NOMO-1 treated with DMSO at 0.1 percent for 48 hours (cell line): Measurements from ENCODE around the gene RWDD4.
"Not testable (repeated sequence)": the region's sequence is repeated elsewhere in the genome, so short reads cannot be mapped to it uniquely, and the experiment has no call there.

Source experiments
- DNase-seq: peaks from one replicate; lab custom pipeline; 2025; ENCODE audit not compliant: unreplicated experiment; lab: John Stamatoyannopoulos, UW

Gene RWDD4

DNA sequence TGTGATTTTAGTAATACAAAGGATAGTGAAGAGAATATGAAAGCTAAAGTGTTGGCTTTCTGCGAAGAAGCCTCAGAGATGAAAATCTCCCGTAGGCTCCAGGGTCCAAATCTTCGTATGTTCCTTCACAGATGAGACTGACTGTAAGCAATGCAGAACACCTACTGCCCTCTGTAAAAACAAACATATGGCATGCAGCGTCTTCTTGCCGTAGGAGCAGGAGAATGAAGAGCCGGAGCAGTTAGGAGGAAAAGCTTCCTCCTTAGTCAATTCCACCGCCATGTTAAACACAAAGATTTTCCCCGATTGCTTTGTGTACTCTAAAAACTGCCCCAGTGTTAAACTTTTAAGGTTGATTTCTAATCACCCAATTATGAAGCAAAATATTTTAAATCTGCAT is 22.5 kb downstream of the RWDD4 start:
- no peak for DNase-seq

DNA sequence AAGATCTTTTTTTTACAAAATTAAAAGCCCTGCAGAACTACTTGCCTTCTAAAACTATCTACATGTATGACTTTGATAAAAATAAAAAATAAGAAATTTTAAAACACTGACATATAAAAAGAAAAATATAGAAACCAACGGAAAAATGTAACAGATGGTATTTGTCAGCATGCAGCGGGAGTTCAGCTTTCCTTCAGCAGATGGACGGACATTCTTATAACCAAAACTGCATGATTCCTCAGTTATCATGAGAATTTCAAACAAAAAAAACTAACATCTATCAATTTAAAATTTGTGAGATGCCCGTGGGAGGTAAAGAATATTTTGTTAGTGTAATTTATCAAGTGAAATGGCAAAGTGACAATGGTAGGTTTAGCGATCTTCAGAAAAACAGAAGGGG is 23.2 kb downstream of the RWDD4 start:
- DNase-seq: no peak

DNA sequence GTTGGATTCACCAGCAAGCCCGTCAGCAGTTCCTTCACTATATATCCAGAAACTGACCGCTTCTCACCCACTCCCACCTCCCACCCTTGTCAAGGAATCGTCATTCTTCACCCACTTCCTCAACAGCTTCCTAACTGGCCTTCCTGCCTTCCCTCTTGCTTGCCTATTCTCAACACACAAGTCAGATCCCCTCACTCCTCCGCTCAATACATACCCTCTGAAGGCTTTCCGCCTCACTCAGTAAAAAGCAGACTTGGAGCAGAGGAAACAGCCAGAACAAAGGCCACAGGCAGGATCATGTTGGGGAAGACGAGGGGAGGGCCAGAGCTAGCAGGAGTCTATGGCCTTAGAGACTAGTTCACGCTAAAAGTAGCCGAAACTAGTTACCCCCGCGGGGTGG is 23.7 kb downstream of the RWDD4 start:
- no peak for DNase-seq

DNA sequence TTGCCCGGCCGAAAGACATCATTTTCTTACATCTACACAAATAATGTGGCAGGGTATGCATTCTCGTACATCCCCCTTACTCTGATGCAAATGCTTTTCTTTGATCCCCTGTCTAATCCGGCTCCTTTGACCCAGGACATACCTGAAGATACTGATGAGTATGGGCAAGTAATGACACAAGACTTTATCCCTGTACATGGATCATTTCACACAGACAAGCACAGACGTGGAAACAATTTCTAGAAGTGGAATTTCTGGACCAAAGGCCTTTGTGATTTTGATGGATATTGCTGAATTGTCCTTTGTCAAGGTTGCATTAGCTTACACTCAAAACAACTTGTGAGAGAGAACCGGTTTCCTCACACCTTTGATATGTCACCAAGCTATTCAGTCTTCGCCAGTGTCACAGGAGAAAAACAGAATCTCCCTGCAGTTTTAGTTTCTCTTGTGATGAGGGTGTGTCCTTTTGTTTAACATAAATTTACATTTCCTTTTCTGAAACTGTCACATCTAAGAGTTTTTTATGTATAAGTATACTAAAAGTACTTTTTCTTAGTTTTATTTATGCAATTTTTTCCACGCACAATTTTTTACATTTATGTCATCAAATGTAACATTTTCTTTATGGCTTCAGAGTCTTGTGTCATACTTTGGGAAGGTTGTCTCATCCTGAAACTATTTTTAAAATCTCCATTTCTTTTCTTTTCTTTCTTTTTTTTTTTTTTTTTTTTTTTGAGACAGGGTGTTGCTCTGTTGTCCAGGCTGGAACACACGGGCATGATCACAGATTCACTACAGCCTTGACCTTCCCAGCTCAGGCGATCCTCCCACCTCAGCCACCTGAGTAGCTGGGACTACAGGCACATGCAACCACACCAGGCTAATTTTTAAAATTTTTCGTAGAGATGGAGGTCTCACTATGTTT is 25.2 kb downstream of the RWDD4 start:
- no peak for DNase-seq

DNA sequence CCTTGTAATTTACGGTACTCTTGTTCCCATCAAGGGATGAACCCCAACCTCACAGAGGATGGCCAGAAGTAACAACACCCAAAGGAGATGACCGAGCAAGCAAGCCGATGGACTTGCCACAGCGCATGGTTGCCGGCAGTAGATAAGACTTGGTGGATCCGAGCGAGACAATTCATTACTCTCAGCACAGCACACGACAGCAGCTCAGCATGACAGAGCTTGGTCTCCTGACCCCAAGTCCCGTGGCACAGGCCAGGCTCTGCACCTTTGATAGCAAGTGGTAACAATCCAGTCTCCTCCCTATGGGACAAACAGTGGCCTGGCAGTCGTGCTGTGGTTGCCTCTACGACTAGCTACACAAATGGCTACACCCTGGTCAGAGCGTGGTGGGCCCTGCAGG is 26.3 kb downstream of the RWDD4 start:
- DNase-seq: no peak

DNA sequence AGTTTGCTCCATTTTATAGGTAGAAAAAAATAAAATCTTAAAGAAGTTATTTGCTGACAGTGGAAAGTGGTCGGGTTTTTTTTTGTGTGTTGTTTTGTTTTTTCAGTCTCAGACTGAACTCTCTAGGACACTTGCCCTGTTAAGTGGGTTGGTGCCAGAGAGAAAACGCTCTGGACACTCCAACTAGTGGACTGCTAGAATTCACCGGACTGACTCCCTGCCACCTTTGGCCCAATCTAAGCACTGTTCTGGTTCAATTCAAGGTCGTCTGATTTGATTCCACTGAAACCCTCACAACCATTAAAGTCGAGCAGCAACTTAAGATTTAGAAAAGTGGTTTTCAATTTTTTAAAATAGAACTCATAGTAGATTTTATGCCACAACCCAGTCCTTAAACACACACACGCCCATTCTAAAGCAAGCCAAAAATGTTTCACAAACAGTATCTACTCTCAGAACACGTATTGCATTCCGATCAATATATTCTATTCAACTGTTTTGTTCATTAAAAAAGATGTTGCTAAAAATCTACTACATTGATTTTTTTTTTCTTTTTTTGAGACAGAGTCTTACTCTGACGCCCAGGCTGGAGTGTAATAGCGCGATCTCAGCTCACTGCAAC is 27.3 kb downstream of the RWDD4 start:
- DNase-seq: no peak

DNA sequence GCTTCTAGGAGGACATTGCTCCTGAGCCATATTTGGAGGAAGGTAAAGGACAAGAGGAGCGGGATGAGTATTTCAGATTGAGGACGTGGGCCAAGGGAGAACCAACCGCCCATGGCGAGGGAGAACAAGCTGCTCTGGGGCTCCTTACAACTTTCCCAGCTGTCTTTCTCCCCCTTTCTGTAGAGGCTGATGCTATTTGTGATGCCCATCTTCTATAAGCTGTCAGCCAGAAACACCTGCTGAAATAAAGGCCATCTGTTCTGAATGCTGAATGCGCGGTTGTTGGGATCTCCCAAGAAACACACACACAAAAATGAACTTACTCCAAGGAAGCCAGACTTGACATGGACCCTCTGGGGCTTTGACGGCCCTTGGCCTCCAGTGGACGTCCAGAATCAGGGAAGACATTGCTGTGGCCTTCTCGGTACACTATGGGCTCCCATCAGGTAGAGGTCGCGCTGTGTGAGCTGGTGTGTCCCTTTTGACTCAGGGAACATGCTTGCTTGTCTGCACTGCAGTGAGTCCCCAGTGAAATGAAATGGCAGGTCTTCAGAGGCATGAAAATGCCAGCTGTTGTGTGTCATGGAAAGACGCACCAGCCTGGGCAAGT is 30.9 kb downstream of the RWDD4 start:
- no peak for DNase-seq

DNA sequence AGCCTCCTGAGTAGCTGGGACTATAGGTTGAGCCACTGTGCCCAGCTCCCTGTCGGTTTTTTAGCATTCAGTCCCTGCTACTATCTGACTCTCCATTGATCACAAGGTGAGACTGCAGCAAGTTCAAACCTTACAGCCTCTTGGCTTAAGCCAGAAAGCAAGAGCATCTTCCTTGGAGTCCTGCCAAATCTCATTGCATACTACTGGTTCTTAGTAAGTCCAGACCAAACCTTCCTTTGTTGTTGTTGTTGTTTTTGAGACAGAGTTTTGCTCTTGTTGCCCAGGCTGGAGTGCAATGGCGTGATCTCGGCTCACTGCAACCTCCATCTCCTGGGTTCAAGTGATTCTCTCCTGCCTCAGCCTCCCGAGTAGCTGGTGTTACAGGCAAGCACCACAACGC is 31.7 kb downstream of the RWDD4 start:
- DNase-seq: not testable (repeated sequence)

DNA sequence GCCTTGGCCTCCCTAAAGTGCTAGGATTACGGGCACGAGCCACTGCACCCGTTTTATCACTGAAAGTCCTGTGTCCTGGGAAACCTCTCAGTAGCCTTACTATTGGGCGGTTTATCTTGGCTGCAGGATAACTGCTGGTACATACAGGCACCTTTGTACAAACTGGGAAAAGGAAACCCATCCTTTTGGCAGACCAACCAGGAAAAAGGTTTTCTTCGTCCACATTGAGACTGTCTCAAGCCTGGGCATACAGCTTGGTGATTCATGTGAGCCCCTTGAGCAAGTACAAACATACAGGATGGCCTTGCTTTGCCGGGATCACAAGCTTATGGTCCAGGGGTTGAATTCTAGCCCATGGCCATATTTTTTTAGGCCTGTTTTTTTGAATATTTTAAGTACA is 32.8 kb downstream of the RWDD4 start:
- DNase-seq: no peak

DNA sequence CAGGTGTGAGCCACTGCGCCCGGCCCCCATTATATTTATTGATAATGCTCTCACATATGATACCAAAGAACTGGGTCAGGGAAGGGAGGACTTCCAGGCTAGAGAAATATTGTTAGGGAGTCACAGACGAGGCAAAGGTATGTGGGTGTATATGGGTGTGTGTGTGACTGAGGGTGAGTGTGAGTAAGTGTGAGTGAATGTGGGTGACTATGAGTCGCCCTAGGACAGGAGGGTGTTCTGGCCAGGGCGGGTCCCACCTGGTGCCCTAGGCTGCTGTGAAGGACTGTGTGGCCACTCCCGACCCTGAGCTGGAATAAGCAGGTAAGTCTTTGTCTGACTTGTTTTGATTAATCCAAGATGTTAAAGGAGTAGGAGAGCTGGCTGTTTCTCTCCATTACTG is 34.4 kb downstream of the RWDD4 start:
- no peak for DNase-seq

DNA sequence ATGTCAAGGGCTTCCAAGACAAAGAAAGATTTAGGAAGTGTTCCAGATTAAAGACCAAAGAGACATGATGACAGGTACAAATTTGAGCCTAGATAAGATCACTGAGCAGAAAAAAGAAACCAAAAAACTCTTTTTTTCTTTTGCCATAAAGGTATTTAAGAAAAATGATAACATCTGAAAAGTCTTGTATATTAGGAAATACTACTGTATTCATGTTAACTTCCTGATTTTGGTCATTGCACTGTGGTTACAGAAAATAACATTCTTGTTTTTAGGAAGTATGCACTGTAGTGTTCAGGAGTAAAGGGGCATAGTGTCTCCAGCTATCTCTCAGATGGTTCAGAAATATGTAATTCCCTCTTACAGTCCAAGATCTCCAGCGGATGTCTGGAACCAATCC is 37.1 kb downstream of the RWDD4 start:
- peak; percentile 89 for DNase-seq

DNA sequence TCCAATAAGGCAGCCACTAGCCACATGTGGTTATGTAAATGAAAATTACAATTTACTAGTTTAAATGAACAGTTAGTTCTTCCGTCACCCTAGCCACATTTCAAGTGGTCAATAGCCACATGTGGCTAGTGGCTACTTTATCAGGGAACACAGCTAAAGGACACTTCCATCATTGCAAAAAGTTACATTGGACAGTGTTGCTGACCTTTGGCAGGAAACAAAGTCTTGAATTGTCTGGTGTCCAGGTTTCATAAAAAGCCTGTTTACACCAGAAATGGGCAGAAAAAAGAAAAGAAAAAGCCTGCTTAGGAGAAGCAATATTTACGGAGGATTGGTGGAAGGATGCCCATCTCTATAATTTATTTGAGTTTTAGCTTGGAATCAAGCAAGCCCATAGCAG is 38.6 kb downstream of the RWDD4 start:
- no peak for DNase-seq

DNA sequence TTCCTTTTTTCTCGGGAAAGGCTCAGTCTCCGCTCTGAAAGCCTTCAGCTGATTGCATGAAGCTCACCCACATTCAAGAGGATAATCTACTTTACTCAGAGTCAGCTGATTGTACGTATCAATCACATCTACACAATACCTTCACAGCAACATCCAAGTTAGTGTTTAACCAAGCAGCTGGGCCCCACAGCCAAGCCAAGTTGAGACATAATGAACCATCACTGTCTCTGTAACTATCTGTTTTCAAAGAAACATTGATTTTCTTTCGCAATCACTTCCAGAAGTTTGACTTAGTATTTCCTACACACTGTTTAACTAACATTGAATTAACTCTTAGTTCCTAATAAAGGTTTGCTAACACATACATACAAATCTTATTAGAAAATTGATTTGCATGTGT is 40.3 kb downstream of the RWDD4 start:
- peak; percentile 12 for DNase-seq

DNA sequence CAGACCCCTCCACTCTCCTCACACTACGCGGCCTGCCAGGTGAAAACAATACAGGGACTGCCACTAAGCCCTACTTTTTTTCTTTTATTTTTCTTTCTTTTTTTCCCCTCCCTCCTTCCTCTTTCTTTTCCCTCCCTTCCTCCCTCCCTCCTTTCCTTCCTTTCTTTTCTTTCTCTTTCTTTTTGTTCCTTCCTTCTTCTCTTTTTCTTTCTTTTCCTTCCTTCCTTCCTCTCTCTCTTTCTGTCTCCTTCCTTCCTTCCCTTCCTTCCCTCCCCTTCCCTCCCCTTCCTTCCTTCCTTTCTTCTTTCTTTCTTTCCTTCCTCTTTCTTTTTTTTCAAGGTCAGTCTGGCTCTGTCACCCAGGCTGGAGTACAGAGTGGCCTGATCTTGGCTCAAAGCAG is 41.9 kb downstream of the RWDD4 start:
- DNase-seq: no peak

DNA sequence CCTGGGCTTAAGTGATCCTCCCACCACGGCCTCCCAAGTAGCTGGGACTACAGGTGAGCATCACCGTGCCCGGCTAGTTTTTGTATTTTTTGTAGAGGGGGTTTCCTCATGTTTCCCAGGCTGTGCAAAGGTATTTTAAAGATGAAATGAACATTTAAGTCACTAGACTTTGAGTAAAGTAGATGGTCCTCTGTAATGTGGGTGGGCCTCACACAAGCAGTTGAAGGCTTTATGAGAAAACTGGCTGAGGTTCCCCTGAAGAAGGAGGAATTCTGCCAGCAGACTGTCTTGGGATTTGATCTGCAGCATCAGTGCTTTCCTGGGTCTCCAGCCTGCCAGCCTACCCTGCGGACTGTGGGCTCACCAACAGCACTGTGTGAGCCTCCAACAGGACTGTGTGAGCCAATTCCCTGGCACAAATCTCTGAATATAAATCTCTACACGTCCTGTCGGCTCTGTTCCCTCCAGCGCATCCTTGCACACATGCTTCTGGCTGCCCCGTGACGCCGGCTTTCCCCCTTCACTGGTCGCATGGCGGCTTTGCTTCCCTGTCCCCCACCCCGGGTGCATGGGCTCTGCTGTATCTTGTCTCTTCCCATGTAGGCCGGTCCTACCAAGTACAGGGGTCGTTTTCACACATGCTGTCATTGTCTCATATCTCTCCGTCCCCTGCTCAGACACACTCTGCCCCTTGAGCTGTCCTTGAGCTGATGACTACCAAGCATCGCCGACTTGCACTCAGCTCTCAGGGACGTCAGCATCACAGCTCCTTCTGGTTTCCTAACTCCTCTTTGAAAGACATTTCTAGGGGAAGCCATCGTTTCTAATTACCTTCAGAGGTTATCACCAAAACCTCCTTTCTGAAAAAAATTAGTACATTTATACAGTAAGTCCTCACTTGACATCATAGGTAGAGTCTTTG is 46.4 kb downstream of the RWDD4 start:
- no peak for DNase-seq

DNA sequence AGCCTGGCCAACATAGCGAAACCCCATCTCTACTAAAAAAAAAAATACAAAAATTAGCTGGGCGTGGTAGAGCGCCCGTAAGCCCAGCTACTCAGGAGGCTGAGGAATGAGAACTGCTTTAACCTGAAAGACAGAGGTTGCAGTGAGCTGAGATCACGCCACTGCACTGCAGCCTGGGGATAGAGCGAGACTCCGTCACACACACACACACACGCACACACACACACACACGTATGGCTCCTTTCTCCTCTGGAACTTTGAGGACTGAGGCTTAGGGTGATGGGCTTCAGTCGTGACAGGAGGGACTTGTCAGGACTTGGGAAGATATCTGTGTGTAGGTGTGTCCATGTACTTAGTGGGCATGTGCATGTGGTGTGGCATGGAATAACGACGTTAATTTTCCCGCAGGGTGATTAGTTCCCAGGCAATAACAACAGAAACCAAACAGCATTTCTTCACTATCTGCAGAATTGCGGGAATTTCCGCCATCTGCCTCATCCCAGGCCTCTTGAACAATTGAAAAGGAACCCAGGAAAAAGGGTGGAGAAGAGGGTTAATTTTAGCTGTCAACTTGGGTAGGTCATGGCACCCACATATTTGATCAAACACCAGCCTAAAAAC is 47.7 kb downstream of the RWDD4 start:
- no peak for DNase-seq

DNA sequence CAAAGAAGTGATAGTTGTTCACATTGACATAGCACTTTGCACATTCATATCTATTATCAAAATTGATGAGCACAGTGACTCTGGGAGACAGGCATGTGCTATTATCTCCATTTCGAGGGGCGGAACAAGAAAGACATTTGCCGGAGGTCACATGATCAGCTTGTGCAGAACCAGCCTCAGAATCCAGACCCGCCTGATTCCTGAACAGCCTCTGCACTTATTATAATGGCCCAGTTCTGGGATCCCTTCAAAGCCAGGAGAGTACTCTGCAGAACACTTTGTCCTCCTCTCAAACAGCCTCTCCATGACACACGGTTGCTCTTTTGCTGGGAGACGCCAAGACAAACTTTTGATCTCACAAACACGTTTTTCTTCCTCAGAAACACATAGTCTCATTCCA is 48.4 kb downstream of the RWDD4 start:
- no peak for DNase-seq

DNA sequence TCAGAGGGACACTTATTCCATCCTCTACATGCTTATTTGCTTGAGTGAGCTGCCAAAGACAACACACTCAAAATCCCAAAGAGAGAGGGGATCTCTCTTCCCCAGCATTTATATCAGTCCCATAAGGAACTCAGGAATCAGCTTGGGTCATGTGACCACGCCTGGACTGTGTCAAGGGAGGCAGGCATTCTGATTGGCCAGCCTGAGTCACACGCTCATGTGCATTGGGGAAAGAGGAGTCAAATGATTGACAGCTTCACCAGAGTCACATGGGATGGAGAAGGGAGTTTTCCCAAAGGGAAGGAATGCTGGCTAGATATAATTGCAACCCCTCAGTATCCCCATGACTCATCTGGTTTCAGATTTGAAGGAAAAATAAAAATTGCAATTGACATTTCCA is 49.0 kb downstream of the RWDD4 start:
- DNase-seq: no peak

DNA sequence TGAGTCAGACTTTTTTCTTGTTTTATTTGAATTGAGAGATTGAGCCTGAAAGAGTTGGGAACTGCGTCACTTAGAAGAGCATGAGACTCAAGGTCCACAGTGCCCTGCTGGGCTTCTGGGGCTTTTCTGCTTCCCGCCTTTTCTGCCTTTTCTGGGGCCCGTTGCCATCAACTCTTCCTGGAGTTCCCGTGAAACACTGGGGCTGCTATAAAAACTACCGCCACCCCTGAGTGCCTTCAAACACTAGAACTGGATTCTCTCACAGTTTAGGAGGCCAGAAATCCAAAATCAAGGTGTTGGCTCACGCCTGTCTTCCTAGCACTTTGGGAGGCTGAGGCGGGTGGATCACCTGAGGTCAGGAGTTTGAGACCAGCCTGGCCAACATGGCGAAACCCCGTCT is 49.8 kb downstream of the RWDD4 start:
- no peak for DNase-seq

DNA sequence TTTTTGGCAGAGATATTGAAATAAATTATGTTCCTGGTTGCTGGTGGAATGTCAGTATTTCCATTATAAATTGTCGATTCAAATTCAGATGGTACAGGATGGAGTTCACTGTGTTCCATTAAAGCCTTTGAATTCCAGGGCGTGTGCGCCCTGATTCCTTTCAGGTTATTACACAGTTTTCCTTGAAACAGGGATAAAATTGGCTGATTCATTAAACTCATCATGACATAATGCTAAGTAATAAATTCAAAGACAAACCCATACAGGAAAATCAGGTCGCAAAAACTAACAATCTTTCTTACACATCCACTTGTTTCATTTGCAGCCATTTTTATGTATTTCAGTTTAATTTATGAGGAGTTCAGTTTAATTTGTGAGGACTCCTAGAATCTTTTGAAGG is 51.1 kb downstream of the RWDD4 start:
- no peak for DNase-seq

DNA sequence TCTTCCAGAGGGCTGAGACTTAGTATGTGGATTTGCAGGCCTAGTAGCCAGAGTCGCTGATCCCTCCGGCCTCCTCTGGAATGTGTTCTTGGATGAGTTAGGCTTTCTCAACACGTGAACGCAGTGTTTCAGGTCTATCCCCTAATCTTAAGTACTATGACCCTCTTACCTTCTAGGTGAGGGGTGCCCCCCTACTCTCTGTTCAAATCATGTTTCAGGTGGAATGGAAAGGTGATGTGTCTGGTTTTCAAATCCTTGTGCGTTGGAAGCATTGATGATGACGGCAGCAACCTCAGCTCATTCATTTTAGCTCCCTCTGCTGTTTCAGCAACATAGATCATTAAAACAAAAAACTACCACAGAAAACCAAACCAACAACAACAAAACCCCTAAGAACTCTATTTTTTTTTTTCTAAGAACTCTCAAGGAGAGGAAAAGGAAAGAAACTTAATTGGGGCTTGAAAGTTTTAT is 56.4 kb downstream of the RWDD4 start:
- DNase-seq: no peak
